ENCODE data around the gene ADAMTS14. TPM values are rescaled to one million over a fixed set of nuclear protein-coding genes. Genes with fewer than 3 reads are reported as not detected.

ADAMTS14 gene
- total RNA-seq, 1 experiment from 2014 or later, result 2.1 TPM

GRCh38 chr10:70714951-70715350 is 42.6 kb downstream of the ADAMTS14 start (continued):
- TF ChIP-seq GABPB1 (CRISPR knock-in tag; IDR thresholded peaks at IDR 0.05), result no peak
- no peak for TF ChIP-seq ATF2 (CRISPR knock-in tag; IDR thresholded peaks at IDR 0.05; ENCODE audit: borderline replicate concordance, low read depth)
- no peak for TF ChIP-seq TCF7 (CRISPR knock-in tag; IDR thresholded peaks at IDR 0.05; ENCODE audit: low read depth)
- no peak for TF ChIP-seq USF2 (CRISPR knock-in tag; IDR thresholded peaks at IDR 0.05)

- Mint-ChIP-seq H3K4me3 (no peak overlapping the region), H3K4me1 (peaks cover 18% of the 10 kb centered on the region), H3K27ac (no peak overlapping the region)
These were observed 43.8 kb downstream of the ADAMTS14 start for GRCh38 chr10:70715853-70716795.

GRCh38 chr10:70722820-70723424 is 50.6 kb downstream of the ADAMTS14 start:
- ATAC-seq (no peak), DNase-seq (ENCODE audit: low spot score) (no peak)
- H3K36me3 Mint-ChIP-seq, result peaks cover 6% of the 10 kb centered on the region
- ChIA-PET POLR2A (no interaction called here), CTCF (no interaction called here)
- H3K4me1 Mint-ChIP-seq, result peaks cover 10% of the 10 kb centered on the region
- TF ChIP-seq FOXJ3 (CRISPR knock-in tag; IDR thresholded peaks at IDR 0.05; ENCODE audit: borderline replicate concordance) (no peak), USF1 (CRISPR knock-in tag; IDR thresholded peaks at IDR 0.05) (no peak), ZBTB21 (CRISPR knock-in tag; IDR thresholded peaks at IDR 0.05; ENCODE audit: borderline replicate concordance) (no peak), E2F1 (CRISPR knock-in tag; IDR thresholded peaks at IDR 0.05) (no peak), ZNF138 (CRISPR knock-in tag; conservative IDR thresholded peaks at IDR 0.05) (no peak), STAT6 (CRISPR knock-in tag; conservative IDR thresholded peaks at IDR 0.05; ENCODE audit: low read depth) (no peak), IRF2 (CRISPR knock-in tag; IDR thresholded peaks at IDR 0.05; ENCODE audit: borderline replicate concordance, low read depth) (no peak), KAT7 (CRISPR knock-in tag; IDR thresholded peaks at IDR 0.05; ENCODE audit: borderline replicate concordance) (no peak), EMX1 (CRISPR knock-in tag; IDR thresholded peaks at IDR 0.05) (no peak), ARID4B (CRISPR knock-in tag; IDR thresholded peaks at IDR 0.05; ENCODE audit: borderline replicate concordance) (no peak), ZNF232 (CRISPR knock-in tag; IDR thresholded peaks at IDR 0.05) (no peak), TEAD4 (CRISPR knock-in tag; IDR thresholded peaks at IDR 0.05) (no peak), RELA (CRISPR knock-in tag; IDR thresholded peaks at IDR 0.05; ENCODE audit: borderline replicate concordance) (no peak)
- peaks cover 15% of the 10 kb centered on the region for H3K9me3 Mint-ChIP-seq
- H3K27me3 Mint-ChIP-seq (ENCODE audit: low read depth), result peaks cover 4% of the 10 kb centered on the region; the same call in 1 of the 2 replicates
- no peak overlapping the region for H3K4me3 Mint-ChIP-seq
- H3K27ac Mint-ChIP-seq, result no peak overlapping the region

More at GRCh38 chr10:70715853-70716795, 43.8 kb downstream of the ADAMTS14 start:
- ChIA-PET CTCF (interaction anchor here (0.9 kb wide), 1 partner anchor 38 kb away, joined by 3 read pairs; no protein-coding TSS in a partner anchor), POLR2A (interaction anchor here (0.5 kb wide), 1 partner anchor 53 kb away, joined by 3 read pairs; no protein-coding TSS in a partner anchor)
- TF ChIP-seq ETV6 (CRISPR knock-in tag; IDR thresholded peaks at IDR 0.05) (peak; percentile 42; the same call in 1 of the 2 replicates), MYBL2 (CRISPR knock-in tag; IDR thresholded peaks at IDR 0.05) (no peak)
- Mint-ChIP-seq H3K27me3 (ENCODE audit: low read depth) (no peaks in the 10 kb centered on the region; the same call in 1 of the 2 replicates), H3K9me3 (no peaks in the 10 kb centered on the region), H3K36me3 (no peaks in the 10 kb centered on the region)
- ATAC-seq, result peak; percentile 39
- no peak for DNase-seq (ENCODE audit: low spot score)

All from WTC11 (cell line).